HL-60/S4 treated with retinoic acid at 250 ng/mL for 4 days and 3 days (cell line): ENCODE data around the gene PARD6B.
"Not testable (repeated sequence)": the region's sequence is repeated elsewhere in the genome, so short reads cannot be mapped to it uniquely, and the experiment has no call there.

ENCODE experiments used
- in situ Hi-C: fragments of 300-500 bp; cut with MboI; formaldehyde crosslinking; loops from 2 replicates; pipeline ENCODE4 v1.7.0; 2022; ENCODE audit warnings: low sequenced_read_pairs

PARD6B gene

DNA sequence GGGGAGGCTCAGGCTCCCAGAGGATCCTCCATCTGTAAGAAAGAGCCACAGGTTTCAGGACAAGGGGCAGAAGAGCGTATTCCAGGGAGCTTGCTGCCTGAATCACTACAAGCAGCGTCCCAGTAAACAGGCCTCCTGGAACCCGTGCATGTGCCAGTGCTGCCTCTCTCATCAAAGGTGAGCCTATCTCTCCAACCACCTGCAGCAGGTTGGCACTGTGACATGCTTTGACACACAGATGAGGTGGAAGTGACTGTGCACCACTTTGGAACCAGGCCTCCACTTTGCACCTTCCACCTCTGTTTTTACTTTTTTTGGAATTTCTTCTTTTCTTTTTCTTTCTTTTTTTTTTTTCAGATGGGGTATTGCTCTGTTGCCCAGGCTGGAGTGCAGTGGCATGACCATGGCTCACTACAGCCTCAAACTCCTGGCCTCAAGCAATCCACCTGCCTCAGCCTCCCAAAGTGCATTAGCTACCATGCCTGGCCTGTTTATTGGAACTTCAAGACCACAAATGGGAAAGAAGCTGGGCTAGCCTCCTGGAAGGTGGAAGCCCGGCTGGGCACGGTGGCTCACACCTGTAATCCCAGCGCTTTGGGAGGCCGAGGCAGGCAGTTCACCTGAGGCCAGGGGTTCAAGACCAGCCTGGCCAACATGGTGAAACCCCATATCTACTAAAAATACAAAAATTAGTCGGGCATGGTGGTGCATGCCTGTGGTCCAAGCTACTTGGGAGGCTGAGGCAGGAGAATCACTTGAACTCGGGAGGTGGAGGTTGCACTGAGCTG, 27.5 kb upstream of the PARD6B start:
- in situ Hi-C loops, result not testable (repeated sequence)

- in situ Hi-C loops, result no loop called here
Measured at GRCh38 chr20:50704514-50704913, 26.9 kb upstream of the PARD6B start.

- in situ Hi-C loops, result no loop called here
Measured at GRCh38 chr20:50704971-50705370, 26.4 kb upstream of the PARD6B start.

DNA sequence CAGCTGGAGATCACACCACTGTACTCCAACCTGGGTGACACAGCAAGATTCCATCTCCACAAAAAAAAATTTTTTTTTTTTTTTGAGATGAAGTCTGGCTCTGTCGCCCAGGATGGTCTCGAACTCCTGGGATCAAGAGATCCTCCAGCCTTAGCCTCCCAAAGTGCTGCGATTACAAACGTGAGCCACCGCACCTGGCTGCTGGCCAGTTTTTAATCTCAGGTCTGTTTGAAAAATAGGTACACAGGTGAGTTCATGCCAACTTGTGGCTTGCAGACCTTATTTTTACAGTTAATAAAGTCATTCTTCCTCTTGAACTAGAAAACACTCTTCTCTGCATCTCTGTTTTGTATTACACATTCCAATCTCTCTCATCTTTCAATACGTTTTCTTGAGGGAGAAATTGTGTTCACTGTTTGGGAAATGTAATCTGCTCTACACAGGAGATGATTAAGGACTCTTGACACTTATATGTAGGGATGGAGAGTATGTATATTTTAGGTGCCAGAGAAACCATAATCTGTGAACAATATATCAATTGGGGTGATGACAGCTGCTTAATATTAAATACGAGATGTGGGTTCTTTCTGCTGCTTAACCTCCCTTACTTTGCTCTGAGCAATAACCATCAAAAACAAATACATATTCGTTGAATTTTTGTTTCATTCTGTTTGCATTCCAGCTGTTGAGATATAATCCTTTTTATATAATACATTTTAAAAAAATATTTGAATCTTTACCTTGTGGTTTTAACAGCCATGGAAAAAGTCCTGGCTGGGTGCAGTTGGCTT, 22.3 kb upstream of the PARD6B start:
- in situ Hi-C loops, result no loop called here

GRCh38 chr20:50709636-50709973, 21.8 kb upstream of the PARD6B start:
- in situ Hi-C loops, result no loop called here

DNA sequence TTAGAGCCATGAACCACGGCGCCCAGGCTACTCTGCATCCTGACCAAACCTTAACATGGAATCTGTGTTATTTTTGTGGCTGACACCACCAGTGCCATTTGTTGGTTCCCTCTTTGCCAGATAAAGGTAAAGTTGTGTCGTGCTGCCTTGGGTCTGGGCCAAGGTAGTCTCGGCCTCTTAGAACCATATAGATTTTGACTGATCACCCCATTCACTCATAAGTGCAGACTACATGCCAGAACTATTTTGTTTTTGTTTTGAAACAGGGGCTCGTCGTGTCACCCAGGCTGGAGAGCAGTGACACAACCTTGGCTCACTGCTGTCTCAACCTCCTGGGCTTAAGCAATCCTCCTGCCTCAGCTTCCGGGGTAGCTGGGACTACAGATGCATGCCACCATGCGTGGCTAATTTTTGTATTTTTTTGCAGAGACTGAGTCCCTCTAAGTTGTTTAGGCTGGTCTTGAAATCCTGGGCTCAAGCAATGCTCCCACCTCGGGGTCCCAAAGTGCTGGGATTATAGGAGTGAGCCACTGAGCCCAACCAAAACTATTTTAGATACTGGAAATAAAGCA, 20.8 kb upstream of the PARD6B start:
- in situ Hi-C loops, result no loop called here

GRCh38 chr20:50711113-50711825, 20.1 kb upstream of the PARD6B start:
- in situ Hi-C loops, result no loop called here

- in situ Hi-C loops, result no loop called here
Measured at GRCh38 chr20:50712771-50713656, 18.4 kb upstream of the PARD6B start.

- in situ Hi-C loops, result no loop called here
Measured at GRCh38 chr20:50713657-50714101, 17.7 kb upstream of the PARD6B start.

DNA sequence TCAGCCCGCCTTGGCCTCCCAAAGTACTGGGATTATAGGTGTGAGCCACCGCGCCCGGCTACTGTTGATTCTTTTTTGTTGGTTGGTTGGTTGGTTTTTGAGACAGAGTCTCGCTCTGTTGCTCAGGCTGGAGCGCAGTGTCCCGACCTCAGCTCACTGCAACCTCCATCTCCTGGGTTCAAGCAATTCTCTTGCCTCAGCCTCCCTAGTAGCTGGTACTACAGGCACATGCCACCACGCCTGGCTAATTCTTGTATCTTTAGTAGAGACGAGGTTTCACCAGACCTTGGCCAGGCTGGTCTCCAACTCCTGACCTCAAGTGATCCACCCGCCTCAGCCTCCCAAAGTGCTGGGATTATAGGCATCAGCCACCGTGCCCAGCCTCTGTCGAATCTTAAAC, 17.0 kb upstream of the PARD6B start:
- in situ Hi-C loops, result not testable (repeated sequence)

- in situ Hi-C loops, result no loop called here
Measured at GRCh38 chr20:50715694-50716093, 15.7 kb upstream of the PARD6B start.

DNA sequence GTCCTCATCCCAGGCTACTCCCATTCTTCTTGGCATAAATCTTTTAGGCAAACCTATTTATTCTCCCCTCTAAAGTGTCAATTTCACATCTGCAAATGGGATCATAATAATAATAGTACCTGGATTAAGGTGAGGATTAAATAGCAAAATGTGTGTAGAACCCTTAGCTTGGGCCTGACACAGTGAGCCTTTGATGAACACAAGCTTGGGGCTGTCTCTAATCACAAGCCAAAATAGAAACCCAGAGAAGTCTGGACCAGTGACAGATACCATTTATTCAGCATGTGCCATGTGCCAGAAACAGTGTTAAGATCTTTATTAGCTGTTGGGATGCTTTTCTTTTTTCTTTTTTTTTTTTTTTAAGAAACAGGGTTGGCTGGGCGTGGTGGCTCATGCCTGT, 14.9 kb upstream of the PARD6B start:
- in situ Hi-C loops, result no loop called here

- in situ Hi-C loops, result no loop called here
Measured at GRCh38 chr20:50717312-50717711, 14.1 kb upstream of the PARD6B start.

GRCh38 chr20:50717974-50718761, 13.2 kb upstream of the PARD6B start:
- in situ Hi-C loops, result no loop called here

GRCh38 chr20:50719328-50719727, 12.1 kb upstream of the PARD6B start:
- in situ Hi-C loops, result no loop called here

- in situ Hi-C loops, result no loop called here
Measured at GRCh38 chr20:50720026-50720425, 11.4 kb upstream of the PARD6B start.

DNA sequence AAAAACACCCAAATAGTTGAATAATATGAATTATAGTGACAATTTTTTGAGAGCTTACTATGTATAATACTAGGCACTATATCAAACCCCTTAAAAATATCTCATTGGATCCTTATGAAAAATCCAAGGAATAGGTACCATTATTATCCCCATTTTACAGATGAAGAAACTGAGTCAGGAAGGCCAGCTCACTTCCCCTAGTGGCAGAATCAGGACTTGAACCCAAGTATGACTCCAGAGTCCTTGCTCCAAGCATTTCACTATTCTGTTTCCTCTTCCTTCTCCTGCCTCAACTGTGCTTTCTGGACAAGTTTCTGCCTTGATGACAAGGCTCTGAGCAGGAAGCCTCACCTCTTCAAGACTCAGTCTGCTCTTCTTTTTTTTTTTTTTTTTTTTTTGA, 10.8 kb upstream of the PARD6B start:
- in situ Hi-C loops, result no loop called here

DNA sequence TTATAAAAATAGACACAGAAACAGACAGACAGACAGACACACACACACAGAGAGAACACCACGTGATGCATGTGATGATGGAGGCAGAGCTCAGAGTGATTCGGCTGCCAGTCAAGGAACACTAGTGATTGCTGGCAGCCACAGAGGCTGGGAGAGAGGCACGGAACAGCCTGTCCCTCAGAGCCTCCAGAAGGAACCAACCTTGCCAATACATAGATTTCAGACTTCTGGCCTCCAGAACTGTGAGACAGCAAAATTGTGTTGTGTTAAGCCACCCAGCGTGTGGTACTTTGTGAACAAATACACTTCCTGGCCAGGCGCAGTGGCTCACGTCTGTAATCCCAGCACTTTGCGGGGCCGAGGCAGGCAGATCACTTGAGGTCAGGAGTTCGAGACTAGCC, 9.5 kb upstream of the PARD6B start:
- in situ Hi-C loops, result no loop called here

GRCh38 chr20:50722424-50723155, 8.8 kb upstream of the PARD6B start:
- in situ Hi-C loops, result no loop called here
